ENCODE data around the gene RAB12.

The RAB12 gene

DNA sequence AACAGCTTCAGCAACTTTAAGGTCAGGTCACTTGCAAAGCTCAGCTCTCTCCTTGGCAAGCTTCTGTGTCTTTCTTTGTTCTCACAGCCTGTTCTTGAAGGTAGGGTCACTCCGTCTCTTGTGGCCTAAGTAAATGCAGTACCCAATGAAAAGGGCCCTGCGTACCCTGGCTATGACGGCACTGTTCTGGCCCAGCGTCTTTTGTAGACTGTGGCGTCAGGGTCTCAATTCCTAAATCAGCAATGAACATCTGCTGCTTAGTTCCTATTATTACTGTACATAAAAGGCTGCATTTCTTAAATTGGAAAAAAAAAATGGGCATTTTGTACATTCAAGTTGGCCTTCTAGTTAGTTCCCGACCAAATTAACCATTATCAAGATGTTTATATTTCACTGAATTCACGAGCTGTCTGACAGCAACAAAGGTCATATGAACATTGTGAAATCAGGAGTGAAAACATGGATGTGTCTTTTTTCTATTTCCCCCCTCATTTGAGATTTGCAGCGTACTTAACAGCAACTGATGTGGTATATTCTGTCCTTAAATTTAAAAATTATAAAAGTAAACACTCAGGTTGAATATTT lies 79.1 kb downstream of the RAB12 start:
- DNase-seq, result no peak

DNA sequence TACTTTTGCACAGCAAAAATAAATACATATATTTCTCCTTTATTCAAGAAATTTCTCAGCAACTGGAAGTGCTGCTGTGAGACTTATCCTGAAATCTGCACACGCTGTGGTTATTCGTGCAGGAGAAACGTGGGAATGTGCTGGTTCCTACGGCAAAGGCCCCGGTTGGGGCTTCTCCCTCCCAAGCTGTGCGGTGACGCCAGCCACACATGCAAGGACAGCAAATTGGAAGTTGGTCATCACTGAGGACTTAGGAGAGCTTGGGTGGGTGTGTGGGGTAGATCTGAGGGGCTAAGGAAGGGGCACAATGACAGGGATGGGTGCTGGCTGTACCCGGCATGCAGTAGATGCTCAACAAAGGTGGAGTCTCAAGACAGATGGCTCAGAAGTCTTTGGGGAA lies 79.6 kb downstream of the RAB12 start:
- no peak for DNase-seq
